ENCODE data around the gene PSMC5.
"Not testable (repeated sequence)": the region's sequence is repeated elsewhere in the genome, so short reads cannot be mapped to it uniquely, and the experiment has no call there.

Gene PSMC5

GRCh38 chr17:63871646-63872365, 44.6 kb downstream of the PSMC5 start:
- DNase-seq (ENCODE audit: low read depth): not testable (repeated sequence)

GRCh38 chr17:63873577-63873976, 46.3 kb downstream of the PSMC5 start, which contains the start of gene CSH2:
Gene CSH2, minus strand, starts transcription at chr17:63873677. Its CDS starts 63 bp downstream, at chr17:63873614.
- DNase-seq (ENCODE audit: low read depth): not testable (repeated sequence)

GRCh38 chr17:63874061-63874626, 46.9 kb downstream of the PSMC5 start:
- not testable (repeated sequence) for DNase-seq (ENCODE audit: low read depth)

GRCh38 chr17:63874693-63875092, 47.5 kb downstream of the PSMC5 start:
- not testable (repeated sequence) for DNase-seq (ENCODE audit: low read depth)

- not testable (repeated sequence) for DNase-seq (ENCODE audit: low read depth)
Observed at GRCh38 chr17:63878413-63878812, 51.2 kb downstream of the PSMC5 start.

GRCh38 chr17:63880706-63881105, 53.5 kb downstream of the PSMC5 start:
- no peak for DNase-seq (ENCODE audit: low read depth)

- DNase-seq (ENCODE audit: low read depth): not testable (repeated sequence)
Observed at GRCh38 chr17:63881337-63881736, 54.1 kb downstream of the PSMC5 start.

Measured in stromal cell of bone marrow (primary cell).